HEK293T (cell line): ENCODE data around the gene PICALM.
"Not testable (repeated sequence)": the region's sequence is repeated elsewhere in the genome, so short reads cannot be mapped to it uniquely, and the experiment has no call there.

ENCODE experiments used
- CTCF ChIA-PET: fragments of 350-600 bp; formaldehyde crosslinking; extraction: SDS; loops from one replicate; lab custom pipeline; 2021; ENCODE audit warnings: antibody characterized with exemption, inconsistent platforms; lab: Yijun Ruan, JAX
- POLR2A ChIA-PET: fragments of 350-600 bp; formaldehyde crosslinking; extraction: SDS; loops from one replicate; lab custom pipeline; 2020; ENCODE audit warnings: antibody characterized with exemption, inconsistent platforms; lab: Yijun Ruan, JAX
- DNase-seq: peaks from one replicate; pipeline ENCODE4 v3.0.0; 2012; ENCODE audit warnings: mixed read lengths; ENCODE audit errors: extremely low spot score
- ARNT ChIP-seq: fragments of 450-650 bp; IDR thresholded peaks from 2 replicates; pipeline ENCODE4 v1.6.1; 2017; ENCODE audit warnings: mild to moderate bottlenecking
- BHLHE40 ChIP-seq: fragments of 450-650 bp; IDR thresholded peaks from 2 replicates; pipeline ENCODE4 v1.6.1; 2016; ENCODE audit warnings: mild to moderate bottlenecking, moderate library complexity, borderline replicate concordance
- CTBP1 ChIP-seq: fragments of 450-650 bp; IDR thresholded peaks from 2 replicates; pipeline ENCODE4 v1.6.1; 2016; ENCODE audit warnings: borderline replicate concordance
- ELF4 ChIP-seq: fragments of 450-650 bp; IDR thresholded peaks from 2 replicates; pipeline ENCODE4 v1.6.1; 2017; ENCODE audit warnings: antibody characterized with exemption
- FOXA1 ChIP-seq: fragments of 450-650 bp; IDR thresholded peaks from 2 replicates; pipeline ENCODE4 v1.6.1; 2016; ENCODE audit warnings: mild to moderate bottlenecking
- FOXK2 ChIP-seq: fragments of 450-650 bp; IDR thresholded peaks from 2 replicates; pipeline ENCODE4 v1.6.1; 2016; ENCODE audit warnings: mild to moderate bottlenecking
- FOXM1 ChIP-seq: fragments of 450-650 bp; IDR thresholded peaks from 2 replicates; pipeline ENCODE4 v1.6.1; 2017; ENCODE audit warnings: mild to moderate bottlenecking, borderline replicate concordance
- HDGF ChIP-seq: fragments of 450-650 bp; IDR thresholded peaks from 2 replicates; pipeline ENCODE4 v1.6.1; 2017; ENCODE audit warnings: antibody characterized with exemption, borderline replicate concordance
- L3MBTL2 ChIP-seq: fragments of 450-650 bp; conservative IDR thresholded peaks from 2 replicates; pipeline ENCODE4 v1.6.1; 2016; ENCODE audit warnings: mild to moderate bottlenecking
- LEF1 ChIP-seq: fragments of 450-650 bp; IDR thresholded peaks from 2 replicates; pipeline ENCODE4 v1.6.1; 2017; ENCODE audit warnings: mild to moderate bottlenecking, borderline replicate concordance
- NFRKB ChIP-seq: fragments of 450-650 bp; IDR thresholded peaks from 2 replicates; pipeline ENCODE4 v1.6.1; 2016; ENCODE audit warnings: mild to moderate bottlenecking, moderate library complexity
- SP1 ChIP-seq: fragments of 450-650 bp; IDR thresholded peaks from 2 replicates; pipeline ENCODE4 v1.6.1; 2017
- SUZ12 ChIP-seq: fragments of 450-650 bp; IDR thresholded peaks from 2 replicates; pipeline ENCODE4 v1.6.1; 2016; ENCODE audit warnings: mild to moderate bottlenecking
- TARDBP ChIP-seq: fragments of 450-650 bp; IDR thresholded peaks from 2 replicates; pipeline ENCODE4 v1.6.1; 2016
- ZNF384 ChIP-seq: fragments of 450-650 bp; IDR thresholded peaks from 2 replicates; pipeline ENCODE4 v1.6.1; 2016
- TF ChIP-seq, protein P1 (sequence below): fragments of 450-650 bp; IDR thresholded peaks from 2 replicates; pipeline ENCODE4 v1.6.1; 2016

Gene PICALM

DNA sequence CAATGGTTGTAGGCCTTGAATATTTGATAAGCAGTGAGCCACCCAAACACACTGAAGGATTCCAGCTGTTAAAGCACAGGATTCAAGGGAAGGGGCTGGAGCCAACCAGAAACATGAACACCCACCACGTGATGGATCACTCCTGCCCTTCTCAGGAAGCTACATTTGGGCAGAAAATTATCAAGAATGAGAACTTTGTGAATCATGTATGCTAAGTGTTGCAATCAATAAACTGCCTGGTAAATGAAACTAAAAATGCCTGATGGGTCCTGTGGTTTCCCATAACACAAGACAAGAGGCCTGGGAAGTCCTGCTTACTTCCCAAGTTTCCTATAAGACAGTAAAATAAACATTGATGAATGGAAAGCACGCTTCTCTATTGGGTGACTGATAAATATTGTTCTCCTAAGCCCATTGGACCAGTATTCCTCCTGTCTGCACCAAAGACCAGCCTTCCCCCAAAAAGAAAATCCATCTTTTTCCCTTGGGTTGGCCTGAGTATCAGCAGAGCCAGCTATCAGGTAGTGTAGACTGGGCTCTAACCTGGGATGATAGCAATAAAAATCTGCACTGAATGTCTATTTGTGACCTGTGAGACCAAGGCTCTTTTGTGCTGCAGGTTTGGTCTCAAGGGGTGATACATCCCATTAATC is 115.3 kb downstream of the PICALM start:
- POLR2A ChIA-PET, result no interaction called here
- CTCF ChIA-PET, result no interaction called here
- TF ChIP-seq TARDBP (no peak), FOXA1 (no peak), CTBP1 (no peak), BHLHE40 (no peak), SUZ12 (no peak), FOXK2 (no peak), LEF1 (no peak)
- no peak for DNase-seq

DNA sequence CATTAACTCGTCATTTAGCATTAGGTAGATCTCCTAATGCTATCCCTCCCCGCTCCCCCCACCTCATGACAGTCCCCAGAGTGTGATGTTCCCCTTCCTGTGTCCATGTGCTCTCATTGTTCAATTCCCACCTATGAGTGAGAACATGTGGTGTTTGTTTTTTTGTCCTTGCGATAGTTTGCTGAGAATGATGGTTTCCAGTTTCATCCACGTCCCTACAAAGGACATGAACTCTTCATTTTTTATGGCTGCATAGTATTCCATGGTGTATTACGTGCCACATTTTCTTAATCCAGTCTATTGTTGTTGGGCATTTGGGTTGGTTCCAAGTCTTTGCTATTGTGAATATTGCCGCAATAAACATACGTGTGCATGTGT is 116.8 kb downstream of the PICALM start:
- peak; percentile 54 for TF ChIP-seq L3MBTL2
- POLR2A ChIA-PET, DNase-seq, CTCF ChIA-PET: not testable (repeated sequence)

DNA sequence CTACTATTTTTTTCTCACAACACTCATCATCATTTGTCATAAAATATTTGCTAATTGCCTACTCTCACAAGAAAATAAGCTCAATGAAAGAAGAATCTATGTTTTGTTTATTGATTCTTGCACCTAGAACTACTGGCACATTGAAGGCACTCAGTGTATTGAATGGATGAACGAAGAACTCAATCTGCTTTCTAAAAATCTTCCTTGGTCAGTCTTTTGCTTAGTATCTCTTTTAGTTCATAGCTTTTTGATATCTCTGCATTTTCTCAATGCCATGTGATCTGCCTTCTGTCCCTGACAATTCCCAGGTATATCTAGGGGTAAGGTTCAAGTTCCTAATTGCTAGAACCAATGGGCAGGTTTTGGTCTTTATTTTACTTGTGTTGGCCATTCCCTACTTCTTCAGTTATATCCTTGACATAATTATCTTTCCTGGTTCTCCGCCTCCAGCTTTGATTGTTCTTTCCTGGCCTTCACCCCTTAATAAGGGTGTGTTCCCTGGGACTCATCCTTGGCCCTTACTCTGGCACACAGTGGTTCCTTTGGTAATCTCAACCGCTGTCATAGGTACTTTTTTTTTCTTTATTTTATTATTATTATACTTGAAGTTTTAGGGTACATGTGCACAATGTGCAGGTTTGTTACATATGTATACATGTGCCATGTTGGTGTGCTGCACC is 117.3 kb downstream of the PICALM start:
- ChIA-PET POLR2A (no interaction called here), CTCF (no interaction called here)
- no peak for DNase-seq
- TF ChIP-seq TARDBP, result no peak
- no peak for TF ChIP-seq CTBP1
- no peak for TF ChIP-seq SUZ12
- TF ChIP-seq ZNF384, result no peak
- TF ChIP-seq FOXM1, result no peak
- TF ChIP-seq ELF4, result no peak
- TF ChIP-seq FOXA1, result no peak
- no peak for TF ChIP-seq NFRKB
- TF ChIP-seq SP1, result no peak
- TF ChIP-seq, protein P1, sequence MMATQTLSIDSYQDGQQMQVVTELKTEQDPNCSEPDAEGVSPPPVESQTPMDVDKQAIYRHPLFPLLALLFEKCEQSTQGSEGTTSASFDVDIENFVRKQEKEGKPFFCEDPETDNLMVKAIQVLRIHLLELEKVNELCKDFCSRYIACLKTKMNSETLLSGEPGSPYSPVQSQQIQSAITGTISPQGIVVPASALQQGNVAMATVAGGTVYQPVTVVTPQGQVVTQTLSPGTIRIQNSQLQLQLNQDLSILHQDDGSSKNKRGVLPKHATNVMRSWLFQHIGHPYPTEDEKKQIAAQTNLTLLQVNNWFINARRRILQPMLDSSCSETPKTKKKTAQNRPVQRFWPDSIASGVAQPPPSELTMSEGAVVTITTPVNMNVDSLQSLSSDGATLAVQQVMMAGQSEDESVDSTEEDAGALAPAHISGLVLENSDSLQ, result no peak

DNA sequence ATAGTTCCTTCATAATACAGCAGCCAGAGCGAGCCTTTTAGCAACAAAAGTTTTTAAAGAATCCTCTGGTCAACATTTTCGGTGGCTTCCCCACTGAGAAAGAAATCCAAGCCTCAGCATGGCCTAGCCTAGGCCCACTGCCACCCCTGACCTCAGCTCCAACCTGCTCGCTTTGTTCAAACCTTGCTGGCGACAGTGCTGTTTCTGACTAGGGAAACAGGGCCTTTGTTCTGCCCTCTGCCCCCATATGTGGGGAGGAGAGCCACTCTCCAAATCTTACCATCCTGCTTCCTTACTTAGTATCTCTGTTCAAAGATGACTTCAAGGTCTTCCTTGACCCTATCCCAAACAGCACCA is 117.9 kb downstream of the PICALM start:
- TF ChIP-seq ELF4 (no peak), TARDBP (no peak), LEF1 (no peak), BHLHE40 (no peak), FOXK2 (no peak), NFRKB (no peak), FOXM1 (no peak), ZNF384 (no peak), SUZ12 (no peak), FOXA1 (no peak), SP1 (no peak), ARNT (no peak), CTBP1 (no peak), HDGF (no peak), L3MBTL2 (no peak)
- TF ChIP-seq, protein P1, result no peak
- ChIA-PET CTCF (no interaction called here), POLR2A (no interaction called here)
- no peak for DNase-seq

DNA sequence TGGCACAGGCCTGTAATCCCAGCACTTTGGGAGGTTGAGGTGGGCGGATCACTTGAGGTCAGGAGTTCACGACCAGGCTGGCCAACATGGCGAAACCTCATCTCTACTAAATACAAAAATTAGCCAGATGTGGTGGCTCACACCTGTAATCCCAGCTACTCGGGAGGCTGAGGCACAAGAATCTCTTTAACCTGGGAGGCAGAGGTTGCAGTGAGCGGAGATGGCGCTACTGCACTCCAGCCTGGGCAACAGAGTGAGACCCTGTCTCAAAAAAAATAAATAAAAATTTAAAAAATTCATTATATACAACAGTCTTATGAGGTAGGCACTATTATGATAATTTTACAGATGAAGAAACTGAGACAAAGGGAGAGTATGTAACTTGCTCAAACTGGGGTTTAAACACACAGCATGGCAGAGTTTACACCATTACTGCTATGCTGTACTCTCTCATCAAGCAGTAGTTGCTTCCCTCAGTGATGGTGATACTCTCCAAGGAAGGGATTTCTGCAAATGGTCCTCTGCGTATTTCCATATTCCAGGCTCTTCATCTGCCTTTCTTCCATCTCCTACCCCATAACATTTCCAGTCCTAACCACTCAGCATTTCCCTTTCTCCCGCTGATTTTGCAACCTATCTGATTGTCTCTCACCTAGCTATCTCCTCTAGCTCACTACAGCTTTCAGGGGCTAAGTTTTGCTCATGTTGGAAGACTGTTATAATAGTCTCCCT is 118.4 kb downstream of the PICALM start:
- no peak for DNase-seq
- CTCF ChIA-PET, result no interaction called here
- POLR2A ChIA-PET, result no interaction called here
- TF ChIP-seq SUZ12 (no peak), L3MBTL2 (no peak), SP1 (no peak), ELF4 (no peak), HDGF (no peak), CTBP1 (no peak), FOXK2 (no peak), FOXM1 (no peak), NFRKB (no peak), ARNT (no peak), FOXA1 (no peak)

DNA sequence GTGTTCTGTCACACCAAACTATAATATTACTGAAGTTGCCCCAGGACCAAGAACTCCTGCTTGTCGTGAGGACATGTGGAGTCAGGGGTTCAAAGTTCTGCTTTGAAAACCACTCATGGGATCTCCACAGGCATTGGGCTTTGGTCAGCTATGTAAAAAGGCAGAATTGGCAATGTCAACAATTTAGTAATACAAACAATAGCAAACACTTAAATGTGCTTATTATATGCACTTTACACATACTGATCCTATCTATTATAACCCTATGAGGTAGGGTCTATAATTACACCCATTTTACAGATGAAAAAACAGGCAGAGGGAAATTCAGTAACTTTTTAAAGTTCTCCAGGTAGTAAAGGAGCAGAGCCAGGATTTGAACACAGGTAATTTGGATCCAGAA is 119.1 kb downstream of the PICALM start:
- CTCF ChIA-PET, result no interaction called here
- POLR2A ChIA-PET, result no interaction called here
- no peak for TF ChIP-seq FOXM1
- TF ChIP-seq NFRKB, result no peak
- TF ChIP-seq ARNT, result no peak
- TF ChIP-seq FOXA1, result no peak
- no peak for TF ChIP-seq TARDBP
- no peak for TF ChIP-seq BHLHE40
- no peak for TF ChIP-seq SUZ12
- TF ChIP-seq, protein P1, result no peak
- TF ChIP-seq ZNF384, result no peak
- TF ChIP-seq FOXK2, result no peak
- no peak for TF ChIP-seq CTBP1
- no peak for TF ChIP-seq L3MBTL2
- TF ChIP-seq LEF1, result no peak
- TF ChIP-seq HDGF, result no peak
- TF ChIP-seq ELF4, result no peak
- TF ChIP-seq SP1, result no peak
- no peak for DNase-seq
